Sigmoid colon (tissue), 4 donors: ENCODE measurements around the gene CHRNA7.

Source experiments
- EP300 ChIP-seq, 4 donors: sonication (generic); formaldehyde crosslinking; IDR thresholded peaks; one replicate each; pipeline ENCODE4 v1.6.1; 2017; ENCODE audit warnings: antibody characterized with exemption in 4 of 4
- TF ChIP-seq, protein P1 (sequence below), 4 experiments: fragments of 450-650 bp in 3 of 4; fragments of 200-600 bp in 1 of 4; IDR thresholded peaks; one replicate each; pipeline ENCODE4 v1.5.1; 2016 to 2019; ENCODE audit warnings: antibody characterized with exemption in 4 of 4, mild to moderate bottlenecking in 3 of 4, moderate library complexity in 2 of 4

DNA sequence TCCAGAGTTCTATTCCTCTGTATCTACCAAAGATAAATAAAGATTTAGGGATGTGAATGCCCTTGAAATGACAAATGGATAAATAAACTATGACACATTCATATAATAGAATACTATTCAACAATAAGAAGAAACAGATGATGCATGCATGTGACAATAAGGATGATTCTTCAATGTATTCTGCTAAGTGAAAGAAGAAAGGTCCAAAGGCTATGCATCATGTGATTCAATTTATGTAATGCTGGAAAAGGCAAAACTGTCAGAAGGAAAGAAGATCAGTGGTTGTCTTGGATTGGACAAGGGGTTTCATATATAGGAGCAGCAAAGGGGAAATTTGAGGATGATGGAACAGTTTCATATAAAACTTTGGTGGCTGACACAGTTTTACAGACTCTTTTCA, 32.6 kb upstream of the CHRNA7 start:
- no peak for TF ChIP-seq EP300 (IDR thresholded peaks at IDR 0.05)
- TF ChIP-seq, protein P1, sequence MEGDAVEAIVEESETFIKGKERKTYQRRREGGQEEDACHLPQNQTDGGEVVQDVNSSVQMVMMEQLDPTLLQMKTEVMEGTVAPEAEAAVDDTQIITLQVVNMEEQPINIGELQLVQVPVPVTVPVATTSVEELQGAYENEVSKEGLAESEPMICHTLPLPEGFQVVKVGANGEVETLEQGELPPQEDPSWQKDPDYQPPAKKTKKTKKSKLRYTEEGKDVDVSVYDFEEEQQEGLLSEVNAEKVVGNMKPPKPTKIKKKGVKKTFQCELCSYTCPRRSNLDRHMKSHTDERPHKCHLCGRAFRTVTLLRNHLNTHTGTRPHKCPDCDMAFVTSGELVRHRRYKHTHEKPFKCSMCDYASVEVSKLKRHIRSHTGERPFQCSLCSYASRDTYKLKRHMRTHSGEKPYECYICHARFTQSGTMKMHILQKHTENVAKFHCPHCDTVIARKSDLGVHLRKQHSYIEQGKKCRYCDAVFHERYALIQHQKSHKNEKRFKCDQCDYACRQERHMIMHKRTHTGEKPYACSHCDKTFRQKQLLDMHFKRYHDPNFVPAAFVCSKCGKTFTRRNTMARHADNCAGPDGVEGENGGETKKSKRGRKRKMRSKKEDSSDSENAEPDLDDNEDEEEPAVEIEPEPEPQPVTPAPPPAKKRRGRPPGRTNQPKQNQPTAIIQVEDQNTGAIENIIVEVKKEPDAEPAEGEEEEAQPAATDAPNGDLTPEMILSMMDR (IDR thresholded peaks at IDR 0.05): no peak
